Skeletal muscle tissue (tissue), 4 donors: Measurements from ENCODE around the gene NBR1. TPM values are rescaled to one million over a fixed set of nuclear protein-coding genes. Genes with fewer than 3 reads are reported as not detected.
"Not testable (repeated sequence)": the region's sequence is repeated elsewhere in the genome, so short reads cannot be mapped to it uniquely, and the experiment has no call there.

Source experiments
- H3K27ac ChIP-seq: one replicate; pipeline ENCODE4 v1.7.0; 2013; ENCODE audit warnings: mild to moderate bottlenecking, low read depth, low read length, inconsistent platforms
- H3K27me3 ChIP-seq, 3 donors: one replicate each; pipeline ENCODE4 v1.7.0; 2013; ENCODE audit warnings: low read length in 3 of 3; ENCODE audit not compliant: control insufficient read depth in 3 of 3, insufficient read depth in 3 of 3
- H3K36me3 ChIP-seq, 3 donors: one replicate each; pipeline ENCODE4 v1.7.0; 2013; ENCODE audit warnings: low read length in 3 of 3; ENCODE audit not compliant: control insufficient read depth in 3 of 3, insufficient read depth in 3 of 3
- H3K4me1 ChIP-seq, 3 donors: one replicate each; pipeline ENCODE4 v1.7.0; 2013; ENCODE audit warnings: low read length in 3 of 3, mild to moderate bottlenecking in 3 of 3; ENCODE audit not compliant: control insufficient read depth in 3 of 3, insufficient read depth in 3 of 3
- H3K4me3 ChIP-seq, 3 donors: one replicate each; pipeline ENCODE4 v1.7.0; 2013; ENCODE audit warnings: low read length in 3 of 3
- H3K9ac ChIP-seq, 3 donors: one replicate each; pipeline ENCODE4 v1.7.0; 2013; ENCODE audit warnings: low read length in 3 of 3, mild to moderate bottlenecking in 3 of 3, moderate library complexity in 2 of 3, low read depth in 1 of 3
- H3K9me3 ChIP-seq, 3 donors: one replicate each; pipeline ENCODE4 v1.7.0; 2013; ENCODE audit warnings: low read length in 3 of 3; ENCODE audit not compliant: control insufficient read depth in 3 of 3
- total RNA-seq: library from RNA; depleted of rRNA; stranded (reverse); fragments of >200 nt; gene quantifications from one replicate; pipeline ENCODE4 v1.2.3, GENCODE V29; 2014
- donor health status: Osteomylitis.

The NBR1 gene
- total RNA-seq, 1 donor from 2014 or later: 56.9 TPM

GRCh38 chr17:43224146-43224705 is 53.2 kb downstream of the NBR1 start:
- Histone ChIP-seq H3K27ac (no peak overlapping the region), H3K9me3 (no peaks in the 10 kb centered on the region), H3K36me3 (peaks cover 3 to 11% (median 7%) of the 10 kb centered on the region in 3 donors), H3K27me3 (no peaks in the 10 kb centered on the region), H3K4me3 (no peak overlapping the region), H3K9ac (peak overlapping the region in 1 of 3 donors; percentile 40), H3K4me1 (no peaks in the 10 kb centered on the region)

- no peak overlapping the region for H3K27ac ChIP-seq
- no peak overlapping the region for H3K4me3 ChIP-seq
- no peaks in the 10 kb centered on the region for H3K27me3 ChIP-seq
- no peaks in the 10 kb centered on the region for H3K4me1 ChIP-seq
- no peak overlapping the region for H3K9ac ChIP-seq
- peaks cover 3 to 11% (median 6%) of the 10 kb centered on the region in 3 donors for H3K36me3 ChIP-seq
- no peaks in the 10 kb centered on the region for H3K9me3 ChIP-seq
Measured at GRCh38 chr17:43226393-43226792, 55.4 kb downstream of the NBR1 start.

GRCh38 chr17:43228020-43228782 is 57.2 kb downstream of the NBR1 start, which contains the start of gene CCDC200:
TSS of gene CCDC200 (minus strand) at chr17:43228623. CDS start at chr17:43228554, 69 bp downstream.
- not testable (repeated sequence) for H3K4me1 ChIP-seq, H3K9me3 ChIP-seq, H3K9ac ChIP-seq, H3K4me3 ChIP-seq, H3K27me3 ChIP-seq, H3K27ac ChIP-seq
- H3K36me3 ChIP-seq: peaks cover 3 to 11% (median 6%) of the 10 kb centered on the region in 3 donors

GRCh38 chr17:43231205-43232020 is 60.4 kb downstream of the NBR1 start:
- H3K4me1 ChIP-seq, H3K9me3 ChIP-seq, H3K27me3 ChIP-seq, H3K36me3 ChIP-seq: not testable (repeated sequence)
- peak overlapping the region; percentile 73 for H3K27ac ChIP-seq
- peak overlapping the region; percentile 75 to 81 (median 76) for H3K9ac ChIP-seq
- peak overlapping the region; percentile 58 to 70 (median 63) for H3K4me3 ChIP-seq

- peak overlapping the region; percentile 75 to 81 (median 76) for H3K9ac ChIP-seq
- H3K4me1 ChIP-seq, H3K9me3 ChIP-seq, H3K36me3 ChIP-seq, H3K27me3 ChIP-seq: not testable (repeated sequence)
- H3K27ac ChIP-seq: peak overlapping the region; percentile 73
- peak overlapping the region; percentile 58 to 70 (median 63) for H3K4me3 ChIP-seq
Measured at GRCh38 chr17:43232021-43232699, 61.1 kb downstream of the NBR1 start.

- not testable (repeated sequence) for H3K27me3 ChIP-seq, H3K9ac ChIP-seq, H3K27ac ChIP-seq, H3K4me3 ChIP-seq, H3K4me1 ChIP-seq, H3K36me3 ChIP-seq, H3K9me3 ChIP-seq
Measured at GRCh38 chr17:43233263-43233662, 62.2 kb downstream of the NBR1 start.

GRCh38 chr17:43233877-43234276 is 62.9 kb downstream of the NBR1 start, which contains the start of gene RNU2-1:
TSS of gene RNU2-1 (minus strand) at chr17:43233977.
- H3K4me1 ChIP-seq, H3K9ac ChIP-seq, H3K27ac ChIP-seq, H3K4me3 ChIP-seq, H3K36me3 ChIP-seq, H3K9me3 ChIP-seq, H3K27me3 ChIP-seq: not testable (repeated sequence)

GRCh38 chr17:43239597-43239996 is 68.6 kb downstream of the NBR1 start:
- not testable (repeated sequence) for H3K9ac ChIP-seq, H3K27me3 ChIP-seq, H3K27ac ChIP-seq, H3K9me3 ChIP-seq, H3K4me3 ChIP-seq, H3K4me1 ChIP-seq, H3K36me3 ChIP-seq

- H3K36me3 ChIP-seq, H3K9ac ChIP-seq, H3K27ac ChIP-seq, H3K4me1 ChIP-seq, H3K27me3 ChIP-seq, H3K9me3 ChIP-seq, H3K4me3 ChIP-seq: not testable (repeated sequence)
Measured at GRCh38 chr17:43240596-43241352, 69.8 kb downstream of the NBR1 start.
